GM19452 (cell line): ENCODE results near the gene TNNT3.
"Not testable (repeated sequence)": the region's sequence is repeated elsewhere in the genome, so short reads cannot be mapped to it uniquely, and the experiment has no call there.

ENCODE experiments used
- ATAC-seq: cut with Tn5 transposase; IDR thresholded peaks from one replicate; pipeline ENCODE4 v1.9.1; 2021; ENCODE audit not compliant: unreplicated experiment

Gene TNNT3

GRCh38 chr11:1880746-1881441 is 38.6 kb upstream of the TNNT3 start:
- ATAC-seq, result no peak

GRCh38 chr11:1881442-1882264 is 37.9 kb upstream of the TNNT3 start:
- ATAC-seq, result no peak

DNA sequence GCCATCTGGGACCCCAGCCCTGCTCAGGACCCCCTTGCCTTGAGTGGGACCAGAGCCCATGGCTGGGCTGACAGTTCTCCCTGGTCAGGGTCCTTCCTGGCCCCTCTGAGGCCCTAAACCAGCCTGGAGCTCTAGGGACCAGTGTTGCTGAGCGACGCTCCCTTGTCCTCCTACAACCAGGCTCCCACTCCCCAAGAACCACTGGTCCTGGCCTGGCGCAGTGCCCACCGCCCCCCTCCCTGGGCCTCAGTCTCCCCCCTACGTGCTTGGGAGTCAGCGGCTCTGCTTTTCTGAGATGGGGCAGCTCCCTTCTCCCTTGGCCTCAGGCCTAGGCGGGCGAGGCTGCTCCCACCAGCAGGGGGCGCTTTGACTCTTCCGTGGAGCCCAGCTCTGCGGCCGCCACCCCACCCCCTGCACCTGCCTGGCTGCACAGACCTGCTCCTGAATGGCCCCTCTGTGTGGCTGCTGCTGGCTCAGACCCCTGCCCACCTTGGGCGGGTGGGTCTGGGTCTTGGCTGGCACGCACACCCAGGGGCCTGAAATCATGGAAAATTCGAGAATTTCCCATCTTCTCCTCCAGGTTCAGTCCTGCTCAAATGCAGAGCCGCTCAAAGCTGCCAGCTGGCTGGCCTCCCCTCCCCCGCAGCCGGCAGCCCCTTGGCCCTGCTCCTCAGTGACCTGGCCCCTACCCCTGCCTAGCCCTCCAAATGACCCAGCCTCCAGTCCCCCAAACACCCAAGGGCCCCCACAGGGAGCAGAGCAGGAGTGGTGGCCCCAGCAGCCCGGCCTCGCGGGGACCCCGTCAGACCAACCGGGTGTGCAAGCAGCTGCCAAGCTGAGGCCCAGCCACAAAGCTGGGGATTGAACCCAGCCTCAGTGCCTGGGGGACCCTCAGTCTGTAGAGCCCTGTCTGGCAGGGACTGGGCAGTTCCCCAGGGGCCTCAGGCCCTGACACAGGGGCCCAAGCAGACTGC is 37.0 kb upstream of the TNNT3 start:
- ATAC-seq, result no peak

DNA sequence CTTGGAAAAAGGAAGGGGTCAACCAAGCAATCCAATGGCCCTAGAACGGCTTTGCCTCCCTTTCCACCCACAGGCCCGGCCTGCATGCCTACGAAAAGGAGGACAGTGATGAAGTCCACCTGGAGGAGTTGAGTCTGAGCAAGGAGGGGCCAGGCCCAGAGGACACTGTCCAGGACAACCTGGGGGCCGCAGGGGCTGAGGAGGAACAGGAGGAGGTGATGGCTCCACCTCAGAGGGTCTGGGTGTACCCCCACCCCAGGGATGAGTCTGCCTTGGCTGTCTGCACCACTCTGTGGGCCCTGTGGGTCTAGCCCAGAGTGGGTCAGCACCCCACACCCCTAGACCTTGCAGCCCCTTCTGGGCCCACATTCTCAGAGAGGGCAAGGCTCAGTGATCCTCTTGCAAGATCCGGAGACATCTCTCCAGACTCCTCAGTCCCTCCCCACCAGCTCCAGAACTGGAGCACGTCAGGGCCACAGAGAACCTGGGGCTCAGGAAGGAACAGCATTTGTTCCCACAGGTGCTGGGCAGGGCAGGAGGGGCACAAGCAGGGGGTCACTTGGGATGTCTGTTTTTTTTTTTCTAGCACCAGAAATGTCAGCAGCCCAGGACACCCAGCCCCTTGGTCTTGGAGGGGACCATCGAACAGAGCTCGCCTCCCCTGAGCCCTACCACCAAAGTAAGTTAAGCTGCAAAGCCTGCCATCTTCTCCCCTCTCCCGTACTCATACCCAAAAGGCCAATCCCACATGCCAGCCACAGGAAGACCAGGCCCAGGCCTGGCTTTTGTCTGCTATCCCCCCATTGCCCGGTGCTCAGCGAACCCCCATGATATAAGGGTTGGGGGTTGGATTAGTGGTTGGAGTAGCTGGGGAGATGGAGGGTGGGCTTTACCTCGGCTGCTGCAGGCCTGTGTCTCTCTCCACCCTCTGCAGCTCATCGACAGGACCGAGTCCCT is 35.9 kb upstream of the TNNT3 start:
- no peak for ATAC-seq

DNA sequence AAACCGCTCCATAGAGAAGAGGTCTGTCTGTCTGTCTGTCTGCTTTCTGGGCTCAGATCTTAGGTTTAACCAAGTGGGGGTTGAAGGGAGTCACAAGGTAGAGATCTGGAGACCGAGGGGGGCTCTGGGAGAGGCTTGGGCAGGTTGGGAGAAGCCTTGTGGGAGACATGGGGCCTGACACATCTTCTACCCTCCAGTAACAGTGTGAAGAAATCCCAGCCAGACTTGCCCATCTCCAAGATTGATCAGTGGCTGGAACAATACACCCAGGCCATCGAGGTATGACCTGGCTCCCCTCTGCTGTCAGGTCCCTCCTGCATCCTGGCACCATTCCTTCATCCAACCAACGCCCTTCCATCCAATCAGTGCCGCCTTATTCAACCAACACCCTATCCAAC is 35.2 kb upstream of the TNNT3 start:
- ATAC-seq, result no peak

GRCh38 chr11:1886551-1886950 is 33.0 kb upstream of the TNNT3 start:
- ATAC-seq, result not testable (repeated sequence)

DNA sequence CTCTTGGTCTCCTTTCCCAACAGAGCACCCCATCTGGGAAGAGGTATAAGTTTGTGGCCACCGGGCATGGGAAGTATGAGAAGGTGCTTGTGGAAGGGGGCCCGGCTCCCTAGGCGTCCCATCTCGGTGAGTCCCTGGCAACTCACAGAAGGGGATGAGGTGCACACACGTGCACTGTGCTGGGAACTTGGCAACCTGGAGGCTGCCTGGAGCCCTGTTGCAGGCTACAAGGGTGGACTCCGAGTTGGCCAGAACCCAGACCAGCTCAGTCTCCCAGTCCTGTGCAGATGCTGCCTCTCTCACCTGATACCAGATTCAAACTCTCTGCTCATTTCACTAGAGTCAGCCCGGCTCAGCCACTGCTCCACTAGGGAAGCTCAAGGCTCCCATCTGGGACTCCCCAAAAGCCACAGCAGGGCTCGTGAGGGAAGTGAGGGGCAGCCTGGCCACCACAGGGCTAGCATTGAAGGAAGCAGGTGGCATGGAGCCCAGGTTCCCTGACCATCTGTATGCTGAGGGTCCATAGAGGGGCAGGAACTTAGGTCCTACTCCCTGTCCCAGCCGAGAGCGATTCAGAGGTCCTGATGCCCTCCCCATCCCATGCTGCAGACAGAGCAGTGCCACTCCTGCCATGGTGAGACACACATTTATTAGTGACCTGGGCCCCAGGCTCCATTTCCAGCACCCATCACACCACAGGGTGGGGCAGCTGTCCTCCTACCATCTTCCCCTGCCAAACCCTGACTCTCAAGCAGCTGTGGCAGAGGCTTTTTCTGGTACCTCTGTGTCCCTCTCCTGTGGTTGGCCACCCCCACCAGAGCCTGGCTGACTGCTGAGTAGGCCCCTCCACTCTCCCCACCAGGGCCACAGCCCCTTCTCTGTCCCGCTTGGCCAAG is 31.8 kb upstream of the TNNT3 start:
- no peak for ATAC-seq

DNA sequence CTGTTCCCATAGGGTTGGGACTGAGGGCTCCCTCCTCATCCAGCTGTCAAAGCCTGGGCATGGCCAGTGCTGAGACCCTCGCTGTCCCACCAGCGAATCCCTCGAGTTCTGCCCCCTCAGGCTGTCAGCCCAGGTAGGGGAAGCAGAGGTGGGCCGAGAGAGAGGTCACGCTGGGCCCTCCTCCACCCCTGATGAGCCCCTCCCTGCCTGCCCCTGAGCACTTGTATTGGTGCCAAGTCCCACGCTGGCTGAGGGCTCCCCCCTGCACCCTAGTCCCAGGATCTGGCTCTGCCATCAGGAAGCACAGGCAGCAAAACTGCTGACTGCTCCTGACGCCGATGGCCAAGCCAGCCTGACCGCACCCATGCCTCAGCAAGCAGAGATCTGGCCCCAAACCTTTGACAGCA is 31.2 kb upstream of the TNNT3 start:
- no peak for ATAC-seq

GRCh38 chr11:1888811-1889210 is 30.7 kb upstream of the TNNT3 start:
- ATAC-seq, result no peak

DNA sequence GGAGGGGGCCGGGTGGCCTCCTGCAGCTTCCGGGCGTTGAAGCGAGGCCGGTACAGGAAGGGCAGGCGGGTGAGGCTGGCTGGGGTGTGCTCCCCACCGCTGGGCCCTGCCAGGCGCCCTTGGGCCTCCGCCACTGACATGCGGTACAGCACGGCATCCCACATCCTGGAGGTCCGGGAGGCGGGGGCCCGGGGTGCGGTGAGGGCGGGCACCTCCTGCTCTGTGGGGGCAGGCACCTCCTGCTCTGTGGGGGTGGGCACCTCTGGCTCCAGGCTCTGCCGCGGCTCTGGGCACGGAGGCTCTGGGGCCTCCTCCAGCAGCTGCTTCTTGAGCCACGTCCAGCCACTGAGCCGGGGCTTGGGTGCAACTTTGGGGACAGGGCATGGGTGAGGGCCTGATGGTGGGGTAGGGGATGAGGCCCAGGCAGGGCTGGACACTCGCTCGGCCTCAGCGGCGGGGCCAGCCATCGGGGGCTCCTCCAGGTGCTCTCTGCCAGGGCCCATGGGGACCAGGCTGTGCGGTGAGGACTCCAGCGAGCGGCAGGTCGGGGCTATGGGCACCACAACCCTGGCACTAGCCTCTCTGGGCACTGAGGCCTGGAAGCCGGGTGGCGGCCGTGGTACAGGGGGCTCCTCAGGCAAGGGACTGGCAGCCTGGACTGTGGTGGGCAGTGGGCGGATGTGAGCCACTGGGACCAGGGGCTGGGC is 30.1 kb upstream of the TNNT3 start:
- no peak for ATAC-seq

DNA sequence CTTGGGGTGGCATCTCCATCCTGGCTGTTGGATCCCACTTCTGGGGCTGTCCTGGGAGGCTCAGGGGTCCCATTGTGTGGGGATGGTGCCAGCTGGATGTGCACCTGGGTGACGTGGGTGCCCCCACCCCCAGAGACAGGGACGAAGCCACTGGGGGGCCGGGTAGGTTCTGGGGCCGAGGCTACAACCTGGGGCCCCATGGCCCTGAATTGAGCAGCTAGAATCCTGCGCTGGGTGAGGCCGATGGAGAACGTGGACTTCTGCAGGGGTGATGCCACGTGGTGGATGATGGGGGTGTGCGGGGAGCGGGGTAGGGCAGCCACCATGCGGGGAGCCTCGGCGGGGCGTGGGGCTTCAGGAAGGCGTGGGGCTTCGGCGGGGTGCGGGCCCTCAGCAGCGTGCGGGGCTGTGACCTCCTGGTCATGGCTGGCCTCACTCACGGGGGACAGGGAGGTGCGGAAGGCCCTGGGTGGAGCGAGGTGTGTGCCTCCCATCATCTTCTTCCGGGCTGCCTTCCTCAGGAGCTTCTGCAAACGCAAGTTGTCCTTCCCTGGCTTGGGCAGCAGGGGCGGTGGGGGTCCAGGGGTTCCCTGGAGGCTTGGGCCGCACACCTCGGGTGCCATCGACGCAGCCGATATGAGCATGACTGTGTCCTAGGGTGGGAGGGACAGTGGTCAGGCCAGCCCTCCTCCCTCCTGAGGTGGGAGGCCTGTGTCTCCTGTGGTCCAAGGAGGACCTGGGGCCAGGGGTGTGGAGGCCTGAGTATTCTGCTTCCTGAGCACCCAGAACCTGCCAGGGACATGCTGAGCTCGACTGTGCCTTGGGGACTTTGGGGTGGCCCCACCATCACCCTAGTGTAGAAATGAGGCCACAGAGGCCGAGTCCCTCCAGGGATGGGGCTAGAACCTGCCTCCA is 29.3 kb upstream of the TNNT3 start:
- no peak for ATAC-seq

DNA sequence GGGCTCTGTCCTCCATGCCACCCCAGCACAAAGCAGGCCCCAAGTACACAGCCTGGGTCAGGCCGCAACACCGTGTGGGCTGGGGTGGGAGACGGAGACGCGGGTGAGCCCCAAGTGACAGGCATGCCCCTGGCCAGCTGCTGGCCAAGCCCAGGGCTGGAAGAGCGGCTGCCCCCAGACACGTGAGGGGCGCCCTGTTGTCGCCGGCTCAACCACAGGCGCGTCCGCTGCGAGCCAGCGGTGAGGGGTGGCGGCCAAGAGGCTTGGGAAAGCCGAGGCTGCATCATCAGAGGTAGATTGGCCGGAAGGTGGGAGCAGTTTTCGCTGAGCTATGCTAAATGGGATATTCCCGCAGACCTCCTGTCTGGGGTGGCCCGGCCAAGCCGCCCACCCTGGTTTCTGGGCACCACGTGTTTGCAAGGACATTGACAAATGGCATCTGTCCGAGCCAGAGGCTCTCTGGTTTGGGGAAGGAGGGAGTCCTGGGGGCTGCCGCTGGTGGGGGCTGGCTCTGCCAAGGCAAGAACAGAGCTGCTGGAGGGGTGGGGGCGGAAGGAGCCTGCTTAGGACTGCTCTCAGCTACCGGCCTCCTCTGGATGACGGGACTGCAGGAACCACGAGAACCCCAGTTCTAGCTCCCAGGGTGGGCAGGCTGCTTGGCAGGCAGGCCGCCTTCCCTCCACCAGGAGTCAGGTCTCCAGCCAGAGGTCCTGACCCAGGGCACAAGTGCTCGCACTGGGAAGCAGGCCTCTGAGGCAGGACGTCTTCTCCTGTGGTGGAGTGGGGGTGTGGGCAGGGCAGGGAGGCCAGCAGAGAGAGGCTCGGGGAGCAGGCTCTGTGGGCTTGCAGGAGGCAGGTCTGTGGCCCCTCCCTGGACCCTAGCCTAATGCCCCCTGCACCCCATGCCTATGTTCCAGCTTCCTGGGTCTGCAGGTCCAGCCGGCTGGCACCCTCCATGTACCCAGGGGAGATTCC is 28.4 kb upstream of the TNNT3 start:
- ATAC-seq, result no peak

DNA sequence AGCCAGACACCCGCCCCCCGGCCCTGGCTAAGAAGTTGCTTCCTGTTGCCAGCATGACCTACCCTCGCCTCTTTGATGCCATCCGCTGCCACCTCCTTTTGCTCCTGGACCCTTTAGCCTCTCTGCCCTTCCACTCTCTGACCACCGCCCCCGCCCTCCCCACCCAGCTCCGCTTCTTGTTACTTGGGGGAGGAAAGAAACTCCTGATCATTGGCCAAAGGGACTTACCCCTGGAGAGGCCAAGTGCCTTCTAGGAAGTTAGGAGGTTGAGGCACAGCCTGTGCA is 27.7 kb upstream of the TNNT3 start, which contains the start of gene PRR33:
Gene PRR33, minus strand, starts transcription at position 65 of the 285 bp plus-strand sequence. CDS start 1,311 bp downstream, outside the sequence.
- no peak for ATAC-seq

- no peak for ATAC-seq
Observed at GRCh38 chr11:1892116-1892515, 27.4 kb upstream of the TNNT3 start.

DNA sequence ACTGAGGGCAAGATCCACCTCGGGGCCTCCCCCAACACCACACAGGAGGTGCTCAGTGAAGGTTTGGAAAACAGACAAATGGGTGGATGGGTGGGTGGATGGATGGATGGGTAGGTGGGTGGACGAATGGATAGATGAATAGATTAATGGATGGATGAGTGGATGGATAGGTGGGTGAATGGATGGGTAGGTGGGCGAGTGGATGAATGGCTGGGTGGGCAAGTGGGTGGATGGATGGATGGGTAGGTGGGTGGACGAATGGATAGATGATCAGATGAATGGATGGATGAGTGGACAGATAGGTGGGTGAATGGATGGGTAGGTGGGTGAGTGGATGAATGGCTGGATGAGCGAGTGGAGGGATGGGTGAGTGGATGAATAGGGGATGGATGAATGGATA is 26.9 kb upstream of the TNNT3 start:
- ATAC-seq, result no peak

- ATAC-seq, result no peak
Observed at GRCh38 chr11:1893581-1894359, 25.7 kb upstream of the TNNT3 start.
